B cell (primary cell): Measurements from ENCODE around the gene GFPT2. TPM values are rescaled to one million over a fixed set of nuclear protein-coding genes. Genes with fewer than 3 reads are reported as not detected.

ENCODE experiments used
- ATAC-seq: fragments of 200-7000 bp; cut with Tn5 transposase; one replicate; pipeline ENCODE4 v1.10.0; 2021; ENCODE audit warnings: low read depth, mild to moderate bottlenecking, moderate number of reproducible peaks, moderate library complexity
- CTCF ChIA-PET: fragments of 350-600 bp; sonication (Branson Sonifier 250); formaldehyde crosslinking; loops from one replicate; lab custom pipeline; 2021; ENCODE audit warnings: antibody characterized with exemption, inconsistent platforms; lab: Charles Lee
- POLR2A ChIA-PET: fragments of 350-600 bp; sonication (Branson Sonifier 250); formaldehyde crosslinking; loops from one replicate; lab custom pipeline; 2021; ENCODE audit warnings: antibody characterized with exemption; lab: Charles Lee
- DNase-seq: peaks from one replicate; pipeline ENCODE4 v3.0.0; 2013
- H2AFZ ChIP-seq: 2 replicates; pipeline ENCODE4 v1.6.1; 2012; ENCODE audit warnings: mild to moderate bottlenecking, low read depth, low read length; ENCODE audit not compliant: insufficient read depth, poor library complexity, severe bottlenecking
- H3K27ac ChIP-seq, 2 donors: 1 replicate in 1 of 2; 2 replicates in 1 of 2; pipeline ENCODE4 v1.5.1; 2012 to 2013; ENCODE audit warnings: low read length in 2 of 2, mild to moderate bottlenecking in 2 of 2, moderate library complexity in 1 of 2
- H3K27me3 ChIP-seq, 4 experiments: fragments of 200-600 bp in 1 of 4; sonication (generic) in 1 of 4; replicated peaks in 1 of 4; 1 replicate in 2 of 4; 2 replicates in 2 of 4; pipeline versions ENCODE4 v1.6.1 to v1.7.0; 2013 to 2016; ENCODE audit warnings: low read length in 3 of 4, mild to moderate bottlenecking in 2 of 4, mixed read lengths in 1 of 4, moderate library complexity in 1 of 4; ENCODE audit not compliant: insufficient read depth in 4 of 4, control insufficient read depth in 3 of 4; ENCODE audit errors: control extremely low read depth in 1 of 4
- H3K36me3 ChIP-seq, 2 experiments: replicated peaks in 1 of 2; 1 replicate in 1 of 2; 2 replicates in 1 of 2; pipeline versions ENCODE4 v1.6.1 to v1.7.1; 2013; ENCODE audit warnings: low read length in 1 of 2; ENCODE audit not compliant: insufficient read depth in 2 of 2, control insufficient read depth in 1 of 2; ENCODE audit errors: control extremely low read depth in 1 of 2, extremely low read depth in 1 of 2
- H3K4me1 ChIP-seq, 2 donors: fragments of 200-600 bp in 1 of 2; sonication (generic) in 1 of 2; 1 replicate in 1 of 2; 2 replicates in 1 of 2; pipeline versions ENCODE4 v1.5.1 to v1.6.1; 2013 to 2017; ENCODE audit warnings: low read length in 2 of 2; ENCODE audit not compliant: control insufficient read depth in 2 of 2, insufficient read depth in 2 of 2
- H3K4me2 ChIP-seq: replicated peaks from 2 replicates; pipeline ENCODE3; 2012; ENCODE audit warnings: mild to moderate bottlenecking, low read depth, low read length; ENCODE audit not compliant: poor library complexity, severe bottlenecking
- H3K4me3 ChIP-seq, 5 experiments: fragments of 200-600 bp in 1 of 5; sonication (generic) in 1 of 5; 1 replicate in 3 of 5; 2 replicates in 2 of 5; pipeline versions ENCODE4 v1.5.1 to v1.7.0; 2011 to 2016; ENCODE audit warnings: low read length in 4 of 5, mild to moderate bottlenecking in 4 of 5, low read depth in 2 of 5, control low read depth in 1 of 5, moderate library complexity in 1 of 5; ENCODE audit not compliant: insufficient read depth in 1 of 5; ENCODE audit errors: control extremely low read depth in 1 of 5, extremely low read depth in 1 of 5
- H3K79me2 ChIP-seq: fragments of 200-600 bp; sonication (generic); one replicate; pipeline ENCODE4 v1.6.0; 2016; ENCODE audit warnings: low read length; ENCODE audit not compliant: control insufficient read depth, insufficient read depth
- H3K9ac ChIP-seq: fragments of 200-600 bp; sonication (generic); 2 replicates; pipeline ENCODE4 v1.6.1; 2017; ENCODE audit warnings: mild to moderate bottlenecking, low read length, moderate library complexity
- H3K9me3 ChIP-seq, 3 donors: one replicate each; pipeline versions ENCODE4 v1.6.1 to v1.7.1; 2013; ENCODE audit warnings: low read length in 2 of 3; ENCODE audit not compliant: control insufficient read depth in 2 of 3, insufficient read depth in 1 of 3; ENCODE audit errors: control extremely low read depth in 1 of 3
- H4K20me1 ChIP-seq: 2 replicates; pipeline ENCODE4 v1.6.0; 2012; ENCODE audit warnings: mild to moderate bottlenecking, low read length; ENCODE audit not compliant: insufficient read depth, control insufficient read depth, poor library complexity, severe bottlenecking
- H3K27ac Mint-ChIP-seq: one replicate; pipeline ENCODE4 v1.8.0; 2021; ENCODE audit warnings: mixed read lengths
- H3K27me3 Mint-ChIP-seq: one replicate; pipeline ENCODE4 v1.8.0; 2021; ENCODE audit warnings: mixed read lengths
- H3K4me1 Mint-ChIP-seq: one replicate; pipeline ENCODE4 v1.8.0; 2021; ENCODE audit warnings: mixed read lengths
- H3K4me3 Mint-ChIP-seq: one replicate; pipeline ENCODE4 v1.8.0; 2021; ENCODE audit warnings: mixed read lengths
- H3K9me3 Mint-ChIP-seq: one replicate; pipeline ENCODE4 v1.8.0; 2022; ENCODE audit warnings: mixed read lengths; ENCODE audit not compliant: insufficient read depth
- EZH2 ChIP-seq: IDR thresholded peaks from 2 replicates; pipeline ENCODE4 v1.6.1; 2012; ENCODE audit warnings: borderline replicate concordance, low read depth, mild to moderate bottlenecking, moderate library complexity, low read length; ENCODE audit not compliant: insufficient read depth, poor library complexity, severe bottlenecking
- WGBS: methylation state at CpG from one replicate; pipeline ENCODE4 v1.1.5; 2013; ENCODE audit warnings: missing lambda C conversion rate; ENCODE audit not compliant: insufficient coverage; 5-methylcytosine and 5-hydroxymethylcytosine counted together
- intact Hi-C: fragments of 100-400 bp; cut with micrococcal nuclease; formaldehyde crosslinking; loops from one replicate; pipeline ENCODE4 v1.10.0; 2022
- polyA plus RNA-seq: library from polyadenylated mRNA; depleted of rRNA; stranded (reverse); fragments of >200 nt; gene quantifications from 2 replicates; pipeline ENCODE4 v1.2.3, GENCODE V29; 2012
- total RNA-seq, 2 donors: library from RNA; stranded (reverse); fragments of 120-200 nt in 1 of 2; gene quantifications; 1 replicate in 1 of 2; 2 replicates in 1 of 2; pipeline versions ENCODE4 v1.2.3 to v1.2.4, GENCODE V29; 2013 to 2022
- TF ChIP-seq, protein P1 (sequence below): fragments of 200-600 bp; IDR thresholded peaks from one replicate; pipeline ENCODE4 v1.8.0; 2022; ENCODE audit warnings: antibody characterized with exemption, mild to moderate bottlenecking

GFPT2 gene
- total and polyA plus RNA-seq, 2 donors (not counting 1 experiment from before 2014, with no cell fraction given): 0.03 to 2.8 TPM

DNA sequence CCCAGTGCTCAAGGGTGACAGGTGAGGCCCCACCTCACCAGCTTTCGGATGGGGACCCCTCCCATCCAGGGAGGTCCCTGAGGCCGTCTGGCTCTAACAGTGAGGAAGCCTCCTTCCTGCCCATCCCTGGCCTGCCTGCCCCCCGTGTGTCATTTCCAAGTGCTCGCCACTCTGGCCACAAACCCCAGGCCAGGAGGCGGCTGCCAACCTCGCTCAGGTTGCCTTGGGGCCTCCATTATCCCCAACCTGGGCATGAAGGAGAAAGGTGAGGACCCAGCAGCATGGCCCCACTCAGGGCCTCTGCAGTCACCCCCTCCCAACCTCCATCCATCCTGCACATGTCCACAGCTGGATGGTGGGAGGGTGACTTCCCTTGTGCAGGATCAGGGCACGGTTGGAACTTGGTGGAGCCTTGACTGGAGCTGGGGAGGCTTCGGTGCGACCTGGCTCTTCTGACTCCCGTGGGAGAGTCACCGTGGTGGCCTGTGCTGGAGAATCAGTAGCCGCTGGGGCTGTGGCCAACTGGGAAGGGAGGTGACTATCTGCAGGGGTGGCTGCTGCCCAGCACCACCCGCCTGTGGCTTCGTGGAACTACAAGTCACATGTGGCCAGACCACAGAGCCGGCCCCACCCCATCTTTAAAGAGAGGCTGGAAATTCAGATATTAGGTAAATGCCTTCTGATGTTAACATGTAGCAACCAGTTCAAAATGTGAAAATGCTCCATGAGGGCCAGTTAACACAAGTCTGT lies 37.5 kb upstream of the GFPT2 start:
- Mint-ChIP-seq H3K4me3 (no peak overlapping the region), H3K27ac (no peak overlapping the region), H3K4me1 (no peaks in the 10 kb centered on the region), H3K27me3 (peaks cover 3% of the 10 kb centered on the region), H3K9me3 (no peaks in the 10 kb centered on the region)
- POLR2A ChIA-PET: no interaction called here
- H4K20me1 ChIP-seq: no peaks in the 10 kb centered on the region
- H2AFZ ChIP-seq: no peak overlapping the region
- no peaks in the 10 kb centered on the region for H3K36me3 ChIP-seq
- no peaks in the 10 kb centered on the region for H3K79me2 ChIP-seq
- ATAC-seq: no peak
- H3K27ac ChIP-seq: no peak overlapping the region
- WGBS: 86% methylated on average over 15 of the region's 15 CpGs
- no peak overlapping the region for H3K9ac ChIP-seq
- no peak for DNase-seq
- intact Hi-C loops: no loop called here
- CTCF ChIA-PET: no interaction called here
- no peak overlapping the region for H3K4me2 ChIP-seq
- no peaks in the 10 kb centered on the region for H3K27me3 ChIP-seq
- TF ChIP-seq, protein P1, sequence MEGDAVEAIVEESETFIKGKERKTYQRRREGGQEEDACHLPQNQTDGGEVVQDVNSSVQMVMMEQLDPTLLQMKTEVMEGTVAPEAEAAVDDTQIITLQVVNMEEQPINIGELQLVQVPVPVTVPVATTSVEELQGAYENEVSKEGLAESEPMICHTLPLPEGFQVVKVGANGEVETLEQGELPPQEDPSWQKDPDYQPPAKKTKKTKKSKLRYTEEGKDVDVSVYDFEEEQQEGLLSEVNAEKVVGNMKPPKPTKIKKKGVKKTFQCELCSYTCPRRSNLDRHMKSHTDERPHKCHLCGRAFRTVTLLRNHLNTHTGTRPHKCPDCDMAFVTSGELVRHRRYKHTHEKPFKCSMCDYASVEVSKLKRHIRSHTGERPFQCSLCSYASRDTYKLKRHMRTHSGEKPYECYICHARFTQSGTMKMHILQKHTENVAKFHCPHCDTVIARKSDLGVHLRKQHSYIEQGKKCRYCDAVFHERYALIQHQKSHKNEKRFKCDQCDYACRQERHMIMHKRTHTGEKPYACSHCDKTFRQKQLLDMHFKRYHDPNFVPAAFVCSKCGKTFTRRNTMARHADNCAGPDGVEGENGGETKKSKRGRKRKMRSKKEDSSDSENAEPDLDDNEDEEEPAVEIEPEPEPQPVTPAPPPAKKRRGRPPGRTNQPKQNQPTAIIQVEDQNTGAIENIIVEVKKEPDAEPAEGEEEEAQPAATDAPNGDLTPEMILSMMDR: no peak
- TF ChIP-seq EZH2: no peak
- H3K4me3 ChIP-seq: no peak overlapping the region
- H3K9me3 ChIP-seq: peaks cover 0 to 6% (median 0%) of the 10 kb centered on the region in 3 donors
- no peaks in the 10 kb centered on the region for H3K4me1 ChIP-seq

DNA sequence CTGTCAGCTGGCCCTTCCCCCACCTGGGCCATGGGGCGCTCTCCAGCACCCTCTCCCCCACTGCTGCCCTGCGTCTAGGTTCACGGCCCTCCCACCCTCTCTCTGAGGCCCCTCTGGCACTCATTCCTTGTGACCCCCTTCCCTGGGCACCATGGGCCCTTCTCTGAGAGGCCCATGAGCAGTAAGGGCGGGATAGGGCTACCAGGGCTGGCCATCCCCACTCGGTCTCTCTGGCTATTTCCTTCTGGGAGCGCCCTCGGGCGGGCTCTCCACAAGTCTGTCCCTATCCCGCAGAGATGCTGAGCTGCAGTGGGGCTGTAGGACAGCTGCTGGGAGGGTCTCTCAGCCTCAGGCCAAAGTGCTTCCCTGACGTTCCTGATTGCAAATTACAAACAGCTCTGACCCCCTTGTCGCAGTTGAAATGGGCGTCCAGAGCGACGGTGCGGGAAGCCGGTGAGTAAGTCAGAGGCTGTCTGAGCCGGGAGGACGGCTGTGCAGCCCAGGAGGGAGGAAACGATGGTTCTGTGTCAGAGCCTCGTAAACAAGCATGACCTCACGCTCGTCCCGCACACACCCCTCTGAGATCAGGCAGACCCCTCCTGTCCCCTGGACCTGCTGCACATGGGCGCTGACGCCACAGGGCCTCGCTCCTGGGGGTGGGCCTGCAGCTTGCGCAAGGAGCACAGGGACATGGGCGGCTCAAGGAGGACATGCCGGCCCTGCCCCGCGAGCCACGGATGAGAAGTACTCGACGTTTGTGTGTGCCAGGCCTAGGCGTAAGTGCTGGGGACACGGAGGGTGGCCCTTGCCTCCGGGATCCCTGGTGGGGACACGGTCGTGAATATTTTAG lies 36.3 kb upstream of the GFPT2 start:
- Mint-ChIP-seq H3K9me3 (no peaks in the 10 kb centered on the region), H3K27me3 (peaks cover 3% of the 10 kb centered on the region), H3K27ac (no peak overlapping the region), H3K4me1 (no peaks in the 10 kb centered on the region), H3K4me3 (no peak overlapping the region)
- Histone ChIP-seq H3K36me3 (no peaks in the 10 kb centered on the region), H3K27me3 (no peaks in the 10 kb centered on the region), H3K27ac (no peak overlapping the region), H3K4me1 (no peaks in the 10 kb centered on the region), H3K4me3 (no peak overlapping the region), H3K9ac (no peak overlapping the region), H4K20me1 (no peaks in the 10 kb centered on the region), H3K79me2 (no peaks in the 10 kb centered on the region), H3K4me2 (no peak overlapping the region), H2AFZ (no peak overlapping the region), H3K9me3 (peaks cover 0 to 6% (median 0%) of the 10 kb centered on the region in 3 donors)
- POLR2A ChIA-PET: no interaction called here
- 80% methylated on average over 39 of the region's 39 CpGs for WGBS
- no peak for ATAC-seq
- CTCF ChIA-PET: no interaction called here
- TF ChIP-seq, protein P1: no peak
- TF ChIP-seq EZH2: no peak
- intact Hi-C loops: no loop called here
- DNase-seq: no peak
